Ishikawa (cell line): ENCODE data around the gene CHST11.

Experiments used
- CEBPB ChIP-seq: IDR thresholded peaks from 2 replicates; pipeline ENCODE4 v1.6.1; 2012
- CREB1 ChIP-seq: IDR thresholded peaks from 2 replicates; pipeline ENCODE4 v1.6.1; 2012; ENCODE audit warnings: low read depth
- EGR1 ChIP-seq: IDR thresholded peaks from 2 replicates; pipeline ENCODE4 v1.6.1; 2012
- EP300 ChIP-seq: IDR thresholded peaks from 2 replicates; pipeline ENCODE4 v1.6.1; 2012; ENCODE audit warnings: borderline replicate concordance
- FOXM1 ChIP-seq: IDR thresholded peaks from 2 replicates; pipeline ENCODE4 v1.6.1; 2012; ENCODE audit warnings: low read depth, borderline replicate concordance
- MAX ChIP-seq: IDR thresholded peaks from 2 replicates; pipeline ENCODE4 v1.6.1; 2012
- NFIC ChIP-seq: IDR thresholded peaks from 2 replicates; pipeline ENCODE4 v1.6.1; 2012
- RAD21 ChIP-seq: IDR thresholded peaks from 2 replicates; pipeline ENCODE4 v1.6.1; 2012; ENCODE audit warnings: low read depth
- REST ChIP-seq: IDR thresholded peaks from 2 replicates; pipeline ENCODE4 v1.6.1; 2012; ENCODE audit warnings: low read depth, mild to moderate bottlenecking
- TAF1 ChIP-seq: IDR thresholded peaks from 2 replicates; pipeline ENCODE4 v1.6.1; 2012; ENCODE audit warnings: low read depth, mild to moderate bottlenecking
- TCF12 ChIP-seq: IDR thresholded peaks from 2 replicates; pipeline ENCODE4 v1.6.1; 2012; ENCODE audit warnings: low read depth
- YY1 ChIP-seq: IDR thresholded peaks from 2 replicates; pipeline ENCODE4 v1.6.1; 2012; ENCODE audit warnings: low read depth

GRCh38 chr12:104534857-104535248 lies 78.1 kb downstream of the CHST11 start:
- no peak for TF ChIP-seq CEBPB
- no peak for TF ChIP-seq YY1
- TF ChIP-seq EGR1 = no peak
- TF ChIP-seq TAF1 = no peak
- TF ChIP-seq MAX = no peak
- no peak for TF ChIP-seq REST
- TF ChIP-seq RAD21 = no peak
- no peak for TF ChIP-seq NFIC
- no peak for TF ChIP-seq FOXM1
- no peak for TF ChIP-seq EP300
- no peak for TF ChIP-seq CREB1
- no peak for TF ChIP-seq TCF12
